K562 (cell line): ENCODE measurements around the gene CCNQ. TPM values are rescaled to one million over a fixed set of nuclear protein-coding genes. Genes with fewer than 3 reads are reported as not detected.

Source experiments
- ATAC-seq: fragments of 200-7000 bp; cut with Tn5 transposase; 3 replicates; pipeline ENCODE4 v1.9.1; 2020; ENCODE audit warnings: moderate library complexity
- BruUV-seq: library from RNA; stranded (reverse); fragments of 400-500 nt; replicated peaks from 2 replicates; lab custom pipeline; 2021; lab: Mats Ljungman, UMichigan
- CTCF ChIA-PET: fragments of 300-600 bp; formaldehyde crosslinking; extraction: SDS; loops from one replicate; lab custom pipeline; 2021; ENCODE audit warnings: low intra/inter-chr PET ratio; lab: Yijun Ruan, JAX
- POLR2A ChIA-PET: fragments of 300-600, 350-650 bp; sonication (Branson Sonifier 250); formaldehyde crosslinking; extraction: SDS; loops from one replicate; lab custom pipeline; 2021; ENCODE audit warnings: antibody characterized with exemption, inconsistent platforms; lab: Yijun Ruan, JAX
- DNase-seq, 4 experiments: peaks; one replicate each; pipeline versions ENCODE4 v3.0.0 to v3.0.0-alpha.2; 2011 to 2018; ENCODE audit warnings: low spot score in 3 of 4, mixed read lengths in 3 of 4; ENCODE audit errors: extremely low read depth in 1 of 4
- FAIRE-seq: peaks from 2 replicates; lab custom pipeline; 2011; peaks lifted over from hg19 to GRCh38; lab: Jason Lieb, UNC
- H2AFZ ChIP-seq: 2 replicates; pipeline ENCODE4 v1.6.0; 2011; ENCODE audit warnings: low read depth, low read length, control low read depth, inconsistent platforms
- H3K27ac ChIP-seq: fragments of 200-600 bp; 3 replicates; pipeline ENCODE4 v1.8.0; 2011; ENCODE audit warnings: low read depth, mild to moderate bottlenecking, control low read depth, inconsistent platforms, low read length, moderate library complexity, mixed read lengths; ENCODE audit errors: extremely low read depth
- H3K27me3 ChIP-seq, 2 experiments: fragments of 300-600 bp in 1 of 2; 2 replicates in 1 of 2; 3 replicates in 1 of 2; pipeline versions ENCODE4 v1.6.0 to v1.8.0; 2011; ENCODE audit warnings: inconsistent platforms in 2 of 2, low read length in 2 of 2, mild to moderate bottlenecking in 1 of 2, mixed read lengths in 1 of 2, moderate library complexity in 1 of 2; ENCODE audit not compliant: control insufficient read depth in 2 of 2, insufficient read depth in 2 of 2
- H3K36me3 ChIP-seq: fragments of 300-600 bp; 3 replicates; pipeline ENCODE4 v1.8.0; 2011; ENCODE audit warnings: mild to moderate bottlenecking, low read length, inconsistent platforms; ENCODE audit not compliant: control insufficient read depth, insufficient read depth
- H3K4me1 ChIP-seq, 2 experiments: fragments of 200-600 bp in 1 of 2; replicated peaks in 1 of 2; 2 replicates in 1 of 2; 3 replicates in 1 of 2; pipeline versions ENCODE4 v1.5.1 to v1.8.0; 2011; ENCODE audit warnings: inconsistent platforms in 2 of 2, low read length in 2 of 2, mild to moderate bottlenecking in 1 of 2, mixed read lengths in 1 of 2, moderate library complexity in 1 of 2; ENCODE audit not compliant: control insufficient read depth in 2 of 2, insufficient read depth in 2 of 2
- H3K4me2 ChIP-seq: 2 replicates; pipeline ENCODE4 v1.6.1; 2011; ENCODE audit warnings: low read length, control low read depth, inconsistent platforms, mixed read lengths; ENCODE audit not compliant: insufficient read depth
- H3K4me3 ChIP-seq: fragments of 200-600 bp; sonication (generic), shearing (Covaris generic); 2 replicates; pipeline ENCODE4 v1.5.1; 2016; ENCODE audit warnings: control low read depth, inconsistent platforms
- H3K79me2 ChIP-seq: fragments of 200-600 bp; 3 replicates; pipeline ENCODE4 v1.8.0; 2011; ENCODE audit warnings: low read length, inconsistent platforms; ENCODE audit not compliant: control insufficient read depth, insufficient read depth
- H3K9ac ChIP-seq, 2 experiments: 2 replicates each; pipeline versions ENCODE4 v1.6.0 to v1.6.1; 2011; ENCODE audit warnings: low read depth in 2 of 2, low read length in 2 of 2, control low read depth in 1 of 2, inconsistent platforms in 1 of 2, mild to moderate bottlenecking in 1 of 2, mixed read lengths in 1 of 2; ENCODE audit not compliant: insufficient read depth in 1 of 2
- H3K9me1 ChIP-seq: one replicate; pipeline ENCODE4 v1.6.0; 2011; ENCODE audit warnings: inconsistent platforms, mild to moderate bottlenecking, low read length, moderate library complexity; ENCODE audit not compliant: control insufficient read depth, insufficient read depth
- H3K9me3 ChIP-seq: replicated peaks from 2 replicates; pipeline ENCODE4 v1.5.1; 2011; ENCODE audit warnings: low read depth, low read length, inconsistent platforms; ENCODE audit not compliant: control insufficient read depth, insufficient read depth
- H4K20me1 ChIP-seq: replicated peaks from 2 replicates; pipeline ENCODE4 v1.6.1; 2011; ENCODE audit warnings: low read length, inconsistent platforms, mixed read lengths; ENCODE audit not compliant: control insufficient read depth, insufficient read depth
- KDM1A ChIP-seq, 2 experiments: fragments of 450-650 bp; IDR thresholded peaks; 2 replicates each; pipeline ENCODE4 v1.6.1; 2016; ENCODE audit warnings: mild to moderate bottlenecking in 2 of 2
- ZBTB1 ChIP-seq: sonication (generic); formaldehyde crosslinking; IDR thresholded peaks from 2 replicates; pipeline ENCODE4 v1.8.1; 2023; ENCODE audit warnings: missing genetic modification reagents, low read depth, mild to moderate bottlenecking, borderline replicate concordance
- WGBS: fragments of 100-300 bp; shearing (Covaris generic); methylation state at CpG from one replicate; pipeline ENCODE4 v1.1.6; 2016; ENCODE audit warnings: low coverage, mixed read lengths; ENCODE audit not compliant: insufficient coverage; ENCODE audit errors: missing lambda C conversion rate; 5-methylcytosine and 5-hydroxymethylcytosine counted together
- in situ Hi-C: fragments of 300-500 bp; cut with MboI; formaldehyde crosslinking; loops from 4 replicates; pipeline ENCODE4 v1.15.0; 2018; ENCODE audit warnings: inconsistent platforms, mixed read lengths
- intact Hi-C: fragments of 100-400 bp; cut with micrococcal nuclease; formaldehyde crosslinking; loops from 2 replicates; pipeline ENCODE4 v1.14.2; 2022
- polyA plus RNA-seq, 8 experiments: library from polyadenylated mRNA; depleted of rRNA in 4 of 8; stranded (reverse) in 5 of 8; unstranded in 3 of 8; fragments of >200 nt; fragmentation: Nextera tagmentation in 2 of 8; fragmentation: Illumina TruSeq in 1 of 8; extraction: Ambion mirVana in 2 of 8; extraction: Trizol in 1 of 8; gene quantifications; 2 replicates each; pipeline versions ENCODE4 v1.2.1 to v1.2.3, GENCODE V29; 2011 to 2014; ENCODE audit warnings: inconsistent platforms in 1 of 8, missing spikeins in 1 of 8
- total RNA-seq, 7 experiments: library from RNA; depleted of rRNA in 6 of 7; stranded (reverse); fragments of >200 nt in 6 of 7; fragmentation: Illumina TruSeq in 2 of 7; extraction: Trizol in 2 of 7; gene quantifications; 2 replicates each; pipeline versions ENCODE4 v1.2.1 to v1.2.3, GENCODE V29; 2011 to 2021; ENCODE audit warnings: low replicate concordance in 1 of 7
- TF ChIP-seq, protein P1 (sequence below): IDR thresholded peaks from 2 replicates; pipeline ENCODE4 v1.6.1; 2011; ENCODE audit not compliant: insufficient read length; ENCODE audit errors: extremely low read depth
- TF ChIP-seq, protein P2 (sequence below): fragments of 450-650 bp; formaldehyde crosslinking; IDR thresholded peaks from 2 replicates; pipeline ENCODE4 v1.4.0; 2022; ENCODE audit warnings: missing genetic modification characterization

CCNQ gene
- total and polyA plus RNA-seq, 9 of the 15 experiments (the other 6 are each of a cell fraction or from before 2014, with no cell fraction given) = 0.92 to 53.8 (median 25.3) TPM

DNA sequence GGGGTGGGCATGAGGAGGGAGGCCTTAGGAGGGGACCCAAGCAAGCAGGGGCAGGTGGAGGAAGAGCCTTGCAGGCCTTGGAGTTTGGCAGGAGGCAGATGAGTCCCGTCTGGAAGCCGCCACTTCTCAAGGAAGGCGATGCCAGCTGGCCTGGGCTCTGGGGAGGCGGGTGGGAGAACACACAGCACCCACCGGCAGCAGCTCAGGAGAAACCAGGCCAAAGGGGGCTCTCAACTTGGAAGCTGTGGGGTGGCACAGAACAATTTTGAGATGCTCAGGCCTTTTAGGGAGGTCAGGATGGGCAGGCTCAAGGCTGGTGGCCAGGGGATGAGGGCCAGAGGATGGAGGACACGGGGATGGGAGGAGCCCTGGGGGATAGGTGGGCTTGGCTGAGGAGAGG is 36.4 kb upstream of the CCNQ start:
- Histone ChIP-seq H3K9ac (no peak overlapping the region), H3K4me3 (no peak overlapping the region), H3K79me2 (no peaks in the 10 kb centered on the region), H3K27me3 (peaks cover 7 to 68% of the 10 kb centered on the region in 2 experiments; a peak in 4 of 5 replicates), H3K9me1 (no peaks in the 10 kb centered on the region), H3K36me3 (no peaks in the 10 kb centered on the region)
- intact Hi-C loops (no loop called here), in situ Hi-C loops (no loop called here)
- no peak for ATAC-seq
- POLR2A ChIA-PET = interaction anchor here (0.5 to 0.7 kb wide), 2 partner anchors 106 to 589 kb away, joined by 3 read pairs; no protein-coding TSS in a partner anchor
- TF ChIP-seq, protein P1, sequence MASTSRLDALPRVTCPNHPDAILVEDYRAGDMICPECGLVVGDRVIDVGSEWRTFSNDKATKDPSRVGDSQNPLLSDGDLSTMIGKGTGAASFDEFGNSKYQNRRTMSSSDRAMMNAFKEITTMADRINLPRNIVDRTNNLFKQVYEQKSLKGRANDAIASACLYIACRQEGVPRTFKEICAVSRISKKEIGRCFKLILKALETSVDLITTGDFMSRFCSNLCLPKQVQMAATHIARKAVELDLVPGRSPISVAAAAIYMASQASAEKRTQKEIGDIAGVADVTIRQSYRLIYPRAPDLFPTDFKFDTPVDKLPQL = no peak
- TF ChIP-seq, protein P2, sequence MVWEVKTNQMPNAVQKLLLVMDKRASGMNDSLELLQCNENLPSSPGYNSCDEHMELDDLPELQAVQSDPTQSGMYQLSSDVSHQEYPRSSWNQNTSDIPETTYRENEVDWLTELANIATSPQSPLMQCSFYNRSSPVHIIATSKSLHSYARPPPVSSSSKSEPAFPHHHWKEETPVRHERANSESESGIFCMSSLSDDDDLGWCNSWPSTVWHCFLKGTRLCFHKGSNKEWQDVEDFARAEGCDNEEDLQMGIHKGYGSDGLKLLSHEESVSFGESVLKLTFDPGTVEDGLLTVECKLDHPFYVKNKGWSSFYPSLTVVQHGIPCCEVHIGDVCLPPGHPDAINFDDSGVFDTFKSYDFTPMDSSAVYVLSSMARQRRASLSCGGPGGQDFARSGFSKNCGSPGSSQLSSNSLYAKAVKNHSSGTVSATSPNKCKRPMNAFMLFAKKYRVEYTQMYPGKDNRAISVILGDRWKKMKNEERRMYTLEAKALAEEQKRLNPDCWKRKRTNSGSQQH (CRISPR knock-in tag) = no peak
- no peak for TF ChIP-seq KDM1A (IDR thresholded peaks at IDR 0.05)
- no peak for TF ChIP-seq ZBTB1
- TF ChIP-seq, all 486 proteins: peak for 0
- no peaks in the 10 kb centered on the region for H4K20me1 ChIP-seq
- no peak overlapping the region for H3K27ac ChIP-seq
- 26% methylated on average over 4 of the region's 6 CpGs for WGBS
- H3K4me2 ChIP-seq = no peak overlapping the region
- no TSS peak for BruUV-seq
- no peak overlapping the region for H2AFZ ChIP-seq
- peaks cover 0 to 27% of the 10 kb centered on the region in 2 experiments; a peak in 1 of 5 replicates for H3K4me1 ChIP-seq
- H3K9me3 ChIP-seq = no peaks in the 10 kb centered on the region
- DNase-seq = no peak
- CTCF ChIA-PET = no interaction called here
- no peak for FAIRE-seq
